Trophoblast cell (in vitro differentiated cells and primary cell): ENCODE measurements around the gene KRTAP10-2.
"Not testable (repeated sequence)": the region's sequence is repeated elsewhere in the genome, so short reads cannot be mapped to it uniquely, and the experiment has no call there.

Source experiments
- DNase-seq, 2 donors: peaks; one replicate each; pipeline ENCODE4 v3.0.0-alpha.2; 2016
- H2AFZ ChIP-seq: 2 replicates; pipeline ENCODE4 v1.6.1; 2013; ENCODE audit warnings: low read length, moderate library complexity, mild to moderate bottlenecking; ENCODE audit not compliant: insufficient read depth, poor library complexity
- H2AK5ac ChIP-seq: 2 replicates; pipeline ENCODE4 v1.6.1; 2013; ENCODE audit warnings: mild to moderate bottlenecking, low read length
- H2BK120ac ChIP-seq: 2 replicates; pipeline ENCODE4 v1.6.1; 2013; ENCODE audit warnings: low read length, mild to moderate bottlenecking, moderate library complexity; ENCODE audit not compliant: insufficient read depth, poor library complexity
- H2BK12ac ChIP-seq: 2 replicates; pipeline ENCODE4 v1.6.1; 2013; ENCODE audit warnings: mild to moderate bottlenecking, low read length, moderate library complexity
- H2BK5ac ChIP-seq: 2 replicates; pipeline ENCODE4 v1.6.1; 2013; ENCODE audit warnings: low read length, low read depth, moderate library complexity, mild to moderate bottlenecking; ENCODE audit not compliant: poor library complexity
- H3K14ac ChIP-seq: 2 replicates; pipeline ENCODE4 v1.6.1; 2013; ENCODE audit warnings: mild to moderate bottlenecking, low read length
- H3K18ac ChIP-seq: 2 replicates; pipeline ENCODE4 v1.6.1; 2013; ENCODE audit warnings: mild to moderate bottlenecking, low read length
- H3K23ac ChIP-seq: 2 replicates; pipeline ENCODE4 v1.6.1; 2013; ENCODE audit warnings: low read length
- H3K27ac ChIP-seq: 2 replicates; pipeline ENCODE4 v1.5.1; 2013; ENCODE audit warnings: low read depth, mild to moderate bottlenecking, inconsistent platforms, low read length, moderate library complexity
- H3K27me3 ChIP-seq: 2 replicates; pipeline ENCODE4 v1.6.1; 2013; ENCODE audit warnings: inconsistent platforms, mild to moderate bottlenecking, low read length, moderate library complexity; ENCODE audit not compliant: insufficient read depth
- H3K36me3 ChIP-seq, 2 experiments: 1 replicate in 1 of 2; 2 replicates in 1 of 2; pipeline ENCODE4 v1.6.1; 2013; ENCODE audit warnings: low read length in 2 of 2, mild to moderate bottlenecking in 2 of 2, moderate library complexity in 1 of 2; ENCODE audit not compliant: insufficient read depth in 2 of 2, control insufficient read depth in 1 of 2
- H3K4ac ChIP-seq: 2 replicates; pipeline ENCODE4 v1.6.1; 2013; ENCODE audit warnings: low read depth, mild to moderate bottlenecking, low read length, moderate library complexity
- H3K4me1 ChIP-seq, 2 experiments: 1 replicate in 1 of 2; 2 replicates in 1 of 2; pipeline ENCODE4 v1.6.1; 2013; ENCODE audit warnings: low read length in 2 of 2, mild to moderate bottlenecking in 2 of 2, moderate library complexity in 1 of 2; ENCODE audit not compliant: insufficient read depth in 2 of 2, control insufficient read depth in 1 of 2
- H3K4me2 ChIP-seq: 2 replicates; pipeline ENCODE4 v1.6.1; 2013; ENCODE audit warnings: inconsistent platforms, mild to moderate bottlenecking, low read length, moderate library complexity
- H3K4me3 ChIP-seq: 2 replicates; pipeline ENCODE4 v1.5.1; 2013; ENCODE audit warnings: mild to moderate bottlenecking, low read depth, low read length, inconsistent platforms
- H3K79me1 ChIP-seq: one replicate; pipeline ENCODE4 v1.6.1; 2013; ENCODE audit warnings: low read length
- H3K79me2 ChIP-seq: 2 replicates; pipeline ENCODE4 v1.6.1; 2013; ENCODE audit warnings: low read length, mild to moderate bottlenecking; ENCODE audit not compliant: control insufficient read depth, insufficient read depth, poor library complexity
- H3K9ac ChIP-seq: 2 replicates; pipeline ENCODE4 v1.6.1; 2013; ENCODE audit warnings: mild to moderate bottlenecking, low read length
- H3K9me3 ChIP-seq: 2 replicates; pipeline ENCODE4 v1.6.1; 2013; ENCODE audit warnings: low read depth, mild to moderate bottlenecking, control low read depth, inconsistent platforms, low read length; ENCODE audit not compliant: insufficient read depth
- H4K12ac ChIP-seq: 2 replicates; pipeline ENCODE4 v1.6.1; 2013; ENCODE audit warnings: low read depth, mild to moderate bottlenecking, low read length, moderate library complexity
- H4K8ac ChIP-seq: 2 replicates; pipeline ENCODE4 v1.6.1; 2013; ENCODE audit warnings: low read depth, mild to moderate bottlenecking, low read length, moderate library complexity
- H4K91ac ChIP-seq: one replicate; pipeline ENCODE4 v1.6.1; 2013; ENCODE audit warnings: low read depth, mild to moderate bottlenecking, low read length, moderate library complexity
- WGBS: extraction: QIAGEN DNeasy Blood & Tissue Kit; methylation state at CpG from one replicate; pipeline ENCODE4 v1.1.7; 2013; ENCODE audit warnings: missing lambda C conversion rate; ENCODE audit not compliant: insufficient read length, insufficient coverage; ENCODE audit errors: extremely low coverage; 5-methylcytosine and 5-hydroxymethylcytosine counted together

The KRTAP10-2 gene

DNA sequence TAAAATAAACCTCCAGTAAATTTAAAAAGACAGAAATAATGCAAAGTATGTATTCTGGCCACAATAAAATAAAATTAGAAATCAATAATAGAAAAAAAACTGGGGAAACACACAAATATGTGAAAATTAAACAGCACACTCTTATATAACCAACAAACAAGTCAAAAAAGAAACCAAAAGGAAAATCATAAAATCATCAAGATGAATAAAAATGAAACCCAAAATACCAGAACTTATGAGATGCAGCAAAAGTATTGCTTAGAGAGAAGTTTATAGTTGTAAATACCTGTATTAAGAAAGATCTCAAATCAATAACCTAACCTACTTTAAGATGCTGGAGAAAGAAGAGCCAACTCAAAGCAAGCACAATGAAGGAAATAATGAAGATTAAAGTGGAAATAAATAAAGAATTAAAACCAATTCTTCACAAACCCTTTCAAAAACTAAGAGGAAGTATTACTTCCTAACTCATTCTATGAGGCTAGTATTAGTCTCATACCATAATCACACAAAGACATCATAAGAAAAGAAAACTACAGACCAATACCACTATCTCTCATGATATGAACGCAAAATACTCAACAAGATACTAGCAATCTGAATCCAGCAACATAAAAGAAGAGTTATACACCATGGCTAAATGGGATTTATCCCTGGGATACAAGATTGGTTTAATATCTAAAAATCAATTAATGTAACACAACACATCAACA is 13.7 kb upstream of the KRTAP10-2 start:
- WGBS, result no CpG with 5 or more reads among the region's 1 CpG
- Histone ChIP-seq H3K9me3 (no peaks in the 10 kb centered on the region), H2AK5ac (no peak overlapping the region), H3K27me3 (no peaks in the 10 kb centered on the region), H3K4me2 (no peak overlapping the region), H3K27ac (no peak overlapping the region), H3K23ac (no peak overlapping the region), H3K4me1 (no peaks in the 10 kb centered on the region), H3K14ac (no peak overlapping the region), H3K36me3 (no peaks in the 10 kb centered on the region), H4K91ac (no peak overlapping the region), H3K4me3 (no peak overlapping the region), H3K18ac (no peak overlapping the region), H3K79me2 (no peaks in the 10 kb centered on the region), H2AFZ (no peak overlapping the region), H3K79me1 (no peaks in the 10 kb centered on the region), H2BK5ac (no peak overlapping the region), H2BK120ac (no peak overlapping the region), H4K8ac (no peak overlapping the region), H3K4ac (no peak overlapping the region), H4K12ac (no peak overlapping the region), H3K9ac (no peak overlapping the region), H2BK12ac (no peak overlapping the region)
- no peak for DNase-seq

DNA sequence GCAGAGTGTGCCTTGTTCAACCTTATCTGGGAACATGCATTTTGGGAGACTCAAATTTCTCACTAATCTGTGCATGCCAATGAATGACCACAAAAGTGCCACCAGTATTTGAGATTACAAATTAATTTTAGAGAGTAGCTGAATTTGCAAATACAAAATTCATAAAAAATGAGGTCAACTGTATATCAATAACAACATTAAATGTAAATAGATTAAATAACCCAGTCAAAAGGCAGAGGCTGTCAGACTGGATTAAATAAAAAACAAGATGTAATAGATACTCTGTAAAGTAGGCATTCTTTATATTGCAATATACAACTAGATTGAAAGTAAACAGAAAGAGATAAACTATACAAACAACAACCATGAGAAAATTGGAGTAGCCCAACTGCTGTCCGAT is 12.8 kb upstream of the KRTAP10-2 start:
- Histone ChIP-seq H2BK120ac (no peak overlapping the region), H3K4me2 (no peak overlapping the region), H3K79me2 (no peaks in the 10 kb centered on the region), H3K4me1 (no peaks in the 10 kb centered on the region), H3K9me3 (peaks cover 2% of the 10 kb centered on the region), H3K27me3 (no peaks in the 10 kb centered on the region), H3K14ac (no peak overlapping the region), H2AFZ (no peak overlapping the region), H3K9ac (no peak overlapping the region), H2BK12ac (no peak overlapping the region), H3K27ac (no peak overlapping the region), H3K36me3 (no peaks in the 10 kb centered on the region), H2AK5ac (no peak overlapping the region), H3K4ac (no peak overlapping the region), H3K79me1 (no peaks in the 10 kb centered on the region), H4K12ac (no peak overlapping the region), H4K8ac (no peak overlapping the region), H3K4me3 (no peak overlapping the region), H3K18ac (no peak overlapping the region), H3K23ac (no peak overlapping the region), H2BK5ac (no peak overlapping the region), H4K91ac (no peak overlapping the region)
- DNase-seq, result no peak
- no CpG with 5 or more reads among the region's 1 CpG for WGBS

- Histone ChIP-seq H2AFZ (no peak within 1 kb of the TSS), H3K27me3 (no peaks in the 10 kb centered on the region), H3K36me3 (no peaks in the 10 kb centered on the region), H2BK12ac (no peak within 1 kb of the TSS), H4K91ac (no peak within 1 kb of the TSS), H3K4ac (no peak within 1 kb of the TSS), H3K79me2 (no peaks in the 10 kb centered on the region), H3K27ac (no peak within 1 kb of the TSS), H4K8ac (no peak within 1 kb of the TSS), H3K14ac (no peak within 1 kb of the TSS), H3K4me2 (no peak within 1 kb of the TSS), H3K23ac (no peak within 1 kb of the TSS), H2BK120ac (no peak within 1 kb of the TSS), H3K4me3 (no peak within 1 kb of the TSS), H3K18ac (no peak within 1 kb of the TSS), H3K9ac (no peak within 1 kb of the TSS), H3K9me3 (peaks cover 2% of the 10 kb centered on the region), H2AK5ac (no peak within 1 kb of the TSS), H2BK5ac (no peak within 1 kb of the TSS), H3K79me1 (no peaks in the 10 kb centered on the region), H4K12ac (no peak within 1 kb of the TSS), H3K4me1 (no peaks in the 10 kb centered on the region)
- no peak for DNase-seq
- no CpG with 5 or more reads among the region's 5 CpGs for WGBS
Measured at GRCh38 chr21:44558695-44559094, 7.4 kb upstream of the KRTAP10-2 start, which contains the start of gene KRTAP10-3. KRTAP10-3 (minus strand) TSS chr21:44558795; CDS start chr21:44558715, 80 bp downstream.

DNA sequence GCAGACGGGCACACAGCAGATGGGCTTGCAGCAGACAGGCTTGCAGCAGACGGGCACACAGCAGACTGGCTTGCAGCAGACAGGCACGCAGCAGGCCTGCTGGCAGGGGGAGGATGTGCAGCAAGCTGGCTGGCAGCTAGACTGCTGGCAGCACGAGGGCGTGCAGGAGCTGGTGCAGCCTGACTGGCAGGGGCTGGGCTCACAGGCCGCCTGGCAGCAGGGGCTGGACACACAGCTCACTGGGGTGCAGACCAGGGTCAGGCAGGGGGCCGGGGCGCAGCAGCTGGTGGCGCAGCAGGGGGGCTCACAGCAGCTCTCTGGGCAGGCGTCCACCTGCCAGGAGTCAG is 7.0 kb upstream of the KRTAP10-2 start:
- not testable (repeated sequence) for H3K27ac ChIP-seq, H3K36me3 ChIP-seq, H3K4ac ChIP-seq, H3K79me2 ChIP-seq, H3K4me2 ChIP-seq, H3K23ac ChIP-seq, H4K12ac ChIP-seq, H3K79me1 ChIP-seq, H3K4me3 ChIP-seq, H2BK120ac ChIP-seq, H3K9me3 ChIP-seq, H2BK12ac ChIP-seq, H3K14ac ChIP-seq, H2AFZ ChIP-seq, DNase-seq, H3K4me1 ChIP-seq, H4K91ac ChIP-seq, H4K8ac ChIP-seq, H3K9ac ChIP-seq, H2AK5ac ChIP-seq, H2BK5ac ChIP-seq, H3K18ac ChIP-seq, H3K27me3 ChIP-seq
- no CpG with 5 or more reads among the region's 10 CpGs for WGBS
